Measurements from ENCODE around the gene UBP1.

UBP1 gene

DNA sequence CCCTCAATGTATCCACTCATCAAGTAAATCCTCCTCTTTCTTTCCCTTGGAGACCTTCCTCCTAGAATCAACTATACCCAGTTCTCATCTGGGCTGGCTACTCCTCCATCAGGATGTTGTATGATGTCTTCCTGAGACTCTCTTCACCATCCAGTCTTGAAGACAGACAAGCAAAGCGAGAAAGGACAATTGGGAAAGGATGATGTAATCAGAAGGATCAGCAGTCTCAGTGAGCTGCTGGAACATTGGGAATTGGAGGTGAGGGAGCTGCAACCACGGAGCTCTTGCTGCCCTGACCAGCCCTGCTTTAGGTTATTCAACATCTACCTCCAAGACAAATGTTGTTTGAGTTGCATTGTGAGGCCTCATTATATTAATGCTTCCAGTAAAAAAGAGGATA, 48.0 kb upstream of the UBP1 start (continued):
- TF ChIP-seq, protein P1, sequence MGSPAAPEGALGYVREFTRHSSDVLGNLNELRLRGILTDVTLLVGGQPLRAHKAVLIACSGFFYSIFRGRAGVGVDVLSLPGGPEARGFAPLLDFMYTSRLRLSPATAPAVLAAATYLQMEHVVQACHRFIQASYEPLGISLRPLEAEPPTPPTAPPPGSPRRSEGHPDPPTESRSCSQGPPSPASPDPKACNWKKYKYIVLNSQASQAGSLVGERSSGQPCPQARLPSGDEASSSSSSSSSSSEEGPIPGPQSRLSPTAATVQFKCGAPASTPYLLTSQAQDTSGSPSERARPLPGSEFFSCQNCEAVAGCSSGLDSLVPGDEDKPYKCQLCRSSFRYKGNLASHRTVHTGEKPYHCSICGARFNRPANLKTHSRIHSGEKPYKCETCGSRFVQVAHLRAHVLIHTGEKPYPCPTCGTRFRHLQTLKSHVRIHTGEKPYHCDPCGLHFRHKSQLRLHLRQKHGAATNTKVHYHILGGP (tag by site-specific recombination; IDR thresholded peaks at IDR 0.05) = no peak
- no peak for TF ChIP-seq ZNF146 (tag by site-specific recombination; IDR thresholded peaks at IDR 0.05)

DNA sequence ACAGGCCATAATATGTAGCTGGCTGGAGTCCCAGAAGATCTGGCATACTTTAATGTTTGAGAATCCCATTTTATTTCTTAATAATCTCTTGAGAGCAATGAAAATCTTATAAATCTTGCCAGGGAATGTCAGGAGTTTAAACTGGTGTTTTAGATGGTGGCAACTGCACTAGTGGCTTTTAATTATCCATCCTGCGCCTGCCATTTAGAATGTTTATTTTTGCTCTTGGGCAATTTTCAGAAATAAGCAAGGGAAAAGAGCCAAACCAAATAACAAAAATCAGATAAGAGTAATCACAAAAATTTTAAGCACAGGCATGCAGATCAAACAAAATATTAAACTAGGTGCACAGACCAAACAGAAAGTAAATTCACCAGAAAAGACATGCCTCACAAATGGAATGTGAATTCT, 41.9 kb upstream of the UBP1 start:
- TF ChIP-seq ZNF654 (tag by site-specific recombination; IDR thresholded peaks at IDR 0.05; ENCODE audit: low read depth) = no peak
- TF ChIP-seq, protein P2, sequence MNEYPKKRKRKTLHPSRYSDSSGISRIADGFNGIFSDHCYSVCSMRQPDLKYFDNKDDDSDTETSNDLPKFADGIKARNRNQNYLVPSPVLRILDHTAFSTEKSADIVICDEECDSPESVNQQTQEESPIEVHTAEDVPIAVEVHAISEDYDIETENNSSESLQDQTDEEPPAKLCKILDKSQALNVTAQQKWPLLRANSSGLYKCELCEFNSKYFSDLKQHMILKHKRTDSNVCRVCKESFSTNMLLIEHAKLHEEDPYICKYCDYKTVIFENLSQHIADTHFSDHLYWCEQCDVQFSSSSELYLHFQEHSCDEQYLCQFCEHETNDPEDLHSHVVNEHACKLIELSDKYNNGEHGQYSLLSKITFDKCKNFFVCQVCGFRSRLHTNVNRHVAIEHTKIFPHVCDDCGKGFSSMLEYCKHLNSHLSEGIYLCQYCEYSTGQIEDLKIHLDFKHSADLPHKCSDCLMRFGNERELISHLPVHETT (tag by site-specific recombination; IDR thresholded peaks at IDR 0.05) = no peak
- TF ChIP-seq ZNF830 (tag by site-specific recombination; IDR thresholded peaks at IDR 0.05; ENCODE audit: low read depth) = no peak
- TF ChIP-seq PRDM6 (tag by site-specific recombination; IDR thresholded peaks at IDR 0.05) = peak; percentile 38
- peak; percentile 37; the same call in 1 of the 2 replicates for TF ChIP-seq OSR2 (tag by site-specific recombination; IDR thresholded peaks at IDR 0.05)
- peak; percentile 37 for TF ChIP-seq FEZF1 (tag by site-specific recombination; IDR thresholded peaks at IDR 0.05)
- no peak for TF ChIP-seq ZNF121 (tag by site-specific recombination; IDR thresholded peaks at IDR 0.05)
- peak; percentile 40; the same call in 1 of the 2 replicates for TF ChIP-seq ZNF843 (tag by site-specific recombination; IDR thresholded peaks at IDR 0.05)
- H3K9me3 ChIP-seq (ENCODE audit: control insufficient read depth, insufficient read depth, low read depth, low read length) = no peaks in the 10 kb centered on the region
- no peak overlapping the region for H3K27ac ChIP-seq (ENCODE audit: extremely low read depth, low read depth, low read length)
- H3K36me3 ChIP-seq (ENCODE audit: control insufficient read depth in 2 of 2, insufficient read depth in 1 of 2, low read length in 2 of 2) = no peaks in the 10 kb centered on the region
- CTCF ChIA-PET = interaction anchor here (0.7 kb wide), 1 partner anchor 184 kb away, joined by 3 read pairs; no protein-coding TSS in a partner anchor
- no peak overlapping the region for H3K4me3 ChIP-seq (ENCODE audit: low read depth, low read length)
- POLR2A ChIA-PET = no interaction called here
- no peaks in the 10 kb centered on the region for H3K4me1 ChIP-seq (ENCODE audit: control insufficient read depth, insufficient read depth, low read length)

DNA sequence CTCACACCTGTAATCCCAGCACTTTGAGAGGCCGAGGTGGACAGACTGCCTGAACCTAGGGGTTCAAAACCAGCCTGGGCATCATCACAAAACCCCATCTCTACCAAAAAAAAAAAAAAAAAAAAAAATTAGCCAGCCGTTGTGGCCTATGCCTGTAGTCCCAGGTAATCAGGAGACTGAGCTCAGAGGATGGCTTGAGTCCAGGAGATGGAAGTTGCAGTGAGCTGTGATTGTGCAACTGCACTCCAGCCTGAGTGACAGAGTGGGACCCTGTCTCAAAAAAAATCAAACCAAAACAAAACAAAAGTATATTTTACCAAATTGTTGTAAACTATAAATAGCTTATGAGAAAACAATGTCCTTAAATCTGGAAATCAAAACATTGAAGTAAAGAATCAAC, 34.7 kb upstream of the UBP1 start:
- Histone ChIP-seq H3K9me3 (ENCODE audit: control insufficient read depth, insufficient read depth, low read depth, low read length) (no peaks in the 10 kb centered on the region), H3K36me3 (ENCODE audit: control insufficient read depth in 2 of 2, insufficient read depth in 1 of 2, low read length in 2 of 2) (no peaks in the 10 kb centered on the region), H3K4me3 (ENCODE audit: low read depth, low read length) (no peak overlapping the region), H3K27ac (ENCODE audit: extremely low read depth, low read depth, low read length) (no peak overlapping the region), H3K4me1 (ENCODE audit: control insufficient read depth, insufficient read depth, low read length) (no peaks in the 10 kb centered on the region)
- ChIA-PET POLR2A (no interaction called here), CTCF (no interaction called here)
- TF ChIP-seq BCL11A (tag by site-specific recombination; IDR thresholded peaks at IDR 0.05; ENCODE audit: low read depth) = no peak
- TF ChIP-seq IKZF3 (tag by site-specific recombination; IDR thresholded peaks at IDR 0.05) = no peak
- no peak for TF ChIP-seq ZNF837 (tag by site-specific recombination; IDR thresholded peaks at IDR 0.05)
- no peak for TF ChIP-seq ZNF10 (tag by site-specific recombination; IDR thresholded peaks at IDR 0.05)
- TF ChIP-seq ZNF146 (tag by site-specific recombination; IDR thresholded peaks at IDR 0.05) = no peak
- TF ChIP-seq KLF9 (tag by site-specific recombination; IDR thresholded peaks at IDR 0.05; ENCODE audit: low read depth) = no peak
- TF ChIP-seq, protein P3, sequence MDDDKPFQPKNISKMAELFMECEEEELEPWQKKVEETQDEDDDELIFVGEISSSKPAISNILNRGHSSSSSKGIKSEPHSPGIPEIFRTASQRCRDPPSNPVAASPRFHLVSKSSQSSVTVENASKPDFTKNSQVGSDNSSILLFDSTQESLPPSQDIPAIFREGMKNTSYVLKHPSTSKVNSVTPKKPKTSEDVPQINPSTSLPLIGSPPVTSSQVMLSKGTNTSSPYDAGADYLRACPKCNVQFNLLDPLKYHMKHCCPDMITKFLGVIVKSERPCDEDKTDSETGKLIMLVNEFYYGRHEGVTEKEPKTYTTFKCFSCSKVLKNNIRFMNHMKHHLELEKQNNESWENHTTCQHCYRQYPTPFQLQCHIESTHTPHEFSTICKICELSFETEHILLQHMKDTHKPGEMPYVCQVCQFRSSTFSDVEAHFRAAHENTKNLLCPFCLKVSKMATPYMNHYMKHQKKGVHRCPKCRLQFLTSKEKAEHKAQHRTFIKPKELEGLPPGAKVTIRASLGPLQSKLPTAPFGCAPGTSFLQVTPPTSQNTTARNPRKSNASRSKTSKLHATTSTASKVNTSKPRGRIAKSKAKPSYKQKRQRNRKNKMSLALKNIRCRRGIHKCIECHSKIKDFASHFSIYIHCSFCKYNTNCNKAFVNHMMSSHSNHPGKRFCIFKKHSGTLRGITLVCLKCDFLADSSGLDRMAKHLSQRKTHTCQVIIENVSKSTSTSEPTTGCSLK (tag by site-specific recombination; IDR thresholded peaks at IDR 0.05) = no peak
- TF ChIP-seq KLF7 (tag by site-specific recombination; IDR thresholded peaks at IDR 0.05; ENCODE audit: borderline replicate concordance) = no peak
- TF ChIP-seq, protein P4, sequence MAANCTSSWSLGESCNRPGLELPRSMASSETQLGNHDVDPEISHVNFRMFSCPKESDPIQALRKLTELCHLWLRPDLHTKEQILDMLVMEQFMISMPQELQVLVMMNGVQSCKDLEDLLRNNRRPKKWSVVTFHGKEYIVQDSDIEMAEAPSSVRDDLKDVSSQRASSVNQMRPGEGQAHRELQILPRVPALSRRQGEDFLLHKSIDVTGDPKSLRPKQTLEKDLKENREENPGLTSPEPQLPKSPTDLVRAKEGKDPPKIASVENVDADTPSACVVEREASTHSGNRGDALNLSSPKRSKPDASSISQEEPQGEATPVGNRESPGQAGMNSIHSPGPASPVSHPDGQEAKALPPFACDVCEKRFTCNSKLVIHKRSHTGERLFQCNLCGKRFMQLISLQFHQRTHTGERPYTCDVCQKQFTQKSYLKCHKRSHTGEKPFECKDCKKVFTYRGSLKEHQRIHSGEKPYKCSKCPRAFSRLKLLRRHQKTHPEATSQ (tag by site-specific recombination; IDR thresholded peaks at IDR 0.05) = no peak
- no peak for TF ChIP-seq ATF2 (tag by site-specific recombination; IDR thresholded peaks at IDR 0.05; ENCODE audit: low read depth)
- no peak for TF ChIP-seq ZNF211 (tag by site-specific recombination; IDR thresholded peaks at IDR 0.05; ENCODE audit: low read depth)
- no peak for TF ChIP-seq ZIC2 (tag by site-specific recombination; IDR thresholded peaks at IDR 0.05)
- no peak for TF ChIP-seq ZNF629 (tag by site-specific recombination; IDR thresholded peaks at IDR 0.05)
- TF ChIP-seq ZBTB7A (tag by site-specific recombination; IDR thresholded peaks at IDR 0.05; ENCODE audit: low read depth) = no peak
- no peak for TF ChIP-seq PRDM1 (tag by site-specific recombination; IDR thresholded peaks at IDR 0.05)
- TF ChIP-seq WT1 (tag by site-specific recombination; IDR thresholded peaks at IDR 0.05) = no peak
- no peak for TF ChIP-seq KLF10 (tag by site-specific recombination; IDR thresholded peaks at IDR 0.05)
